Prostate gland (tissue), 2 donors: ENCODE data around the gene MTMR3. TPM values are rescaled to one million over a fixed set of nuclear protein-coding genes. Genes with fewer than 3 reads are reported as not detected.
A peak's percentile ranks its signal among the peaks of the same experiment; 100 is the strongest.

Experiments used
- DNase-seq: peaks from one replicate; pipeline ENCODE4 v3.0.0-alpha.2; 2019; ENCODE audit warnings: low spot score
- H3K27ac ChIP-seq, 2 donors: fragments of 200-600 bp; sonication (generic); 2 replicates each; pipeline ENCODE4 v1.5.1; 2017 to 2019
- H3K27me3 ChIP-seq: fragments of 200-600 bp; sonication (generic); replicated peaks from 2 replicates; pipeline ENCODE4 v1.5.1; 2019; ENCODE audit not compliant: insufficient read depth
- H3K36me3 ChIP-seq, 2 donors: fragments of 200-600 bp; sonication (generic); 1 replicate in 1 of 2; 2 replicates in 1 of 2; pipeline versions ENCODE4 v1.5.1 to v1.8.1; 2017 to 2019
- H3K4me1 ChIP-seq: fragments of 200-600 bp; sonication (generic); replicated peaks from 2 replicates; pipeline ENCODE4 v1.5.1; 2019
- H3K4me3 ChIP-seq, 2 donors: fragments of 200-600 bp; sonication (generic); 2 replicates each; pipeline ENCODE4 v1.5.1; 2017 to 2019
- H3K9me3 ChIP-seq: fragments of 200-600 bp; sonication (generic); 2 replicates; pipeline ENCODE4 v1.5.1; 2017
- POLR2A ChIP-seq: fragments of 450-650 bp; IDR thresholded peaks from one replicate; pipeline ENCODE4 v1.6.1; 2016; ENCODE audit warnings: antibody characterized with exemption, mild to moderate bottlenecking
- POLR2AphosphoS5 ChIP-seq: sonication (generic); formaldehyde crosslinking; IDR thresholded peaks from one replicate; pipeline ENCODE4 v1.6.1; 2017; ENCODE audit warnings: antibody characterized with exemption
- WGBS: methylation state at CpG from one replicate; pipeline ENCODE4 v1.1.5; 2018; 5-methylcytosine and 5-hydroxymethylcytosine counted together
- intact Hi-C: fragments of 100-400 bp; cut with DNase I; formaldehyde crosslinking; loops from one replicate; pipeline ENCODE4 v1.14.2; 2022
- total RNA-seq, 2 donors: library from RNA; depleted of rRNA; stranded (reverse); fragments of >200 nt; gene quantifications; one replicate each; pipeline ENCODE4 v1.1.0, GENCODE V29; 2016
- TF ChIP-seq, protein P1 (sequence below), 4 experiments: fragments of 200-600 bp in 2 of 4; fragments of 450-650 bp in 2 of 4; sonication (generic) in 2 of 4; IDR thresholded peaks; 1 replicate in 3 of 4; 2 replicates in 1 of 4; pipeline ENCODE4 v1.5.1; 2016 to 2019; ENCODE audit warnings: antibody characterized with exemption in 4 of 4, mild to moderate bottlenecking in 2 of 4, moderate library complexity in 2 of 4

The MTMR3 gene
- total RNA-seq, 2 donors from 2014 or later: 37.9 to 93.7 TPM

DNA sequence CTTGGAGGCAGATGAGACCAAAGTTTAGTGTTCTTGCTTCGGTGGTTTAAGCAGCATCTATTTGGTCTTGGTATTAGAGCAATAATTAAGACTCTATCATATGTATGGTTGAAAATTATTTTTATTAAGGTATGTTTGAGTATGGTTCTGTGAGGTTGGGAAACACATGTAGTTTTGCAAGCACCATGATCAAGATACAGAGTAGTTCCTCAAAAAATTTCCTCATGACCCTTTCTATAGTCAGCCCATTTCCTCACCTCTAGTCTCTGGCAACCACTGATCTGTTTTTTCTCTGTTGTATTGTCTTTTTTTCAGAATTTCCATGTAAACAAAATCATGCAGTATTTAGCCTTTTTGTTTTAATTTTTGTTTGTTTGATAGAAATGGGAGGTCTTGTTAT, 18.4 kb downstream of the MTMR3 start:
- DNase-seq: no peak
- no peak overlapping the region for H3K4me3 ChIP-seq
- intact Hi-C loops: no loop called here
- no peak overlapping the region for H3K27ac ChIP-seq
- H3K9me3 ChIP-seq: no peaks in the 10 kb centered on the region
- no peaks in the 10 kb centered on the region for H3K27me3 ChIP-seq
- H3K4me1 ChIP-seq: no peaks in the 10 kb centered on the region
- WGBS: 95% methylated on average over 1 of the region's 1 CpG
- TF ChIP-seq, protein P1, sequence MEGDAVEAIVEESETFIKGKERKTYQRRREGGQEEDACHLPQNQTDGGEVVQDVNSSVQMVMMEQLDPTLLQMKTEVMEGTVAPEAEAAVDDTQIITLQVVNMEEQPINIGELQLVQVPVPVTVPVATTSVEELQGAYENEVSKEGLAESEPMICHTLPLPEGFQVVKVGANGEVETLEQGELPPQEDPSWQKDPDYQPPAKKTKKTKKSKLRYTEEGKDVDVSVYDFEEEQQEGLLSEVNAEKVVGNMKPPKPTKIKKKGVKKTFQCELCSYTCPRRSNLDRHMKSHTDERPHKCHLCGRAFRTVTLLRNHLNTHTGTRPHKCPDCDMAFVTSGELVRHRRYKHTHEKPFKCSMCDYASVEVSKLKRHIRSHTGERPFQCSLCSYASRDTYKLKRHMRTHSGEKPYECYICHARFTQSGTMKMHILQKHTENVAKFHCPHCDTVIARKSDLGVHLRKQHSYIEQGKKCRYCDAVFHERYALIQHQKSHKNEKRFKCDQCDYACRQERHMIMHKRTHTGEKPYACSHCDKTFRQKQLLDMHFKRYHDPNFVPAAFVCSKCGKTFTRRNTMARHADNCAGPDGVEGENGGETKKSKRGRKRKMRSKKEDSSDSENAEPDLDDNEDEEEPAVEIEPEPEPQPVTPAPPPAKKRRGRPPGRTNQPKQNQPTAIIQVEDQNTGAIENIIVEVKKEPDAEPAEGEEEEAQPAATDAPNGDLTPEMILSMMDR (IDR thresholded peaks at IDR 0.05): no peak
- no peak for TF ChIP-seq POLR2AphosphoS5
- no peak for TF ChIP-seq POLR2A
- no peaks in the 10 kb centered on the region for H3K36me3 ChIP-seq

DNA sequence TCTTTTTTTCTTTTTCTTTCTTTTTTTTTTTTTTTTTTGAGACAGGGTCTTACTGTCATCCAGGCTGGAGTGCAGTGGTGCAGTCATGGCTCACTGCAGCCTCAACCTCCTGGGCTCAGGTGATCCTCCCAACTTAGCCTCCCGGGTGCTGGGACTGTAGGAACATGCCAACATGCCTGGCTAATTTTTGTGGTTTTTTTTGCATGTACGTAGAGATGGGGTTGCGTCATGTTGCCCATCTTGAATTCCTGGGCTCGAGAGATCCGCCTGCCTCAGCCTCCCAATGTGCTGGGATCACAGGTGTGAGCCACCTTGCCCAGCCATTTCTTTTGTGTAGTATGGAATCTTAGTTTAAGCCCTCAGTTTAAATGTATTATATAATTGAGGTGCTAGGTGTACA, 20.4 kb downstream of the MTMR3 start:
- DNase-seq: no peak
- intact Hi-C loops: no loop called here
- TF ChIP-seq, protein P1 (IDR thresholded peaks at IDR 0.05): no peak
- TF ChIP-seq POLR2A (no peak), POLR2AphosphoS5 (no peak)
- Histone ChIP-seq H3K27ac (no peak overlapping the region), H3K36me3 (no peaks in the 10 kb centered on the region), H3K9me3 (no peaks in the 10 kb centered on the region), H3K4me3 (no peak overlapping the region), H3K4me1 (peaks cover 2% of the 10 kb centered on the region), H3K27me3 (no peaks in the 10 kb centered on the region)
- WGBS: 94% methylated on average over 5 of the region's 5 CpGs

GRCh38 chr22:29904020-29904419, 21.0 kb downstream of the MTMR3 start:
- WGBS: 75% methylated on average over 3 of the region's 3 CpGs
- Histone ChIP-seq H3K4me1 (peaks cover 2% of the 10 kb centered on the region), H3K9me3 (no peaks in the 10 kb centered on the region), H3K36me3 (no peaks in the 10 kb centered on the region), H3K27me3 (no peaks in the 10 kb centered on the region), H3K27ac (no peak overlapping the region), H3K4me3 (no peak overlapping the region)
- intact Hi-C loops: no loop called here
- TF ChIP-seq POLR2AphosphoS5 (no peak), POLR2A (no peak)
- TF ChIP-seq, protein P1 (IDR thresholded peaks at IDR 0.05): no peak
- DNase-seq: no peak

DNA sequence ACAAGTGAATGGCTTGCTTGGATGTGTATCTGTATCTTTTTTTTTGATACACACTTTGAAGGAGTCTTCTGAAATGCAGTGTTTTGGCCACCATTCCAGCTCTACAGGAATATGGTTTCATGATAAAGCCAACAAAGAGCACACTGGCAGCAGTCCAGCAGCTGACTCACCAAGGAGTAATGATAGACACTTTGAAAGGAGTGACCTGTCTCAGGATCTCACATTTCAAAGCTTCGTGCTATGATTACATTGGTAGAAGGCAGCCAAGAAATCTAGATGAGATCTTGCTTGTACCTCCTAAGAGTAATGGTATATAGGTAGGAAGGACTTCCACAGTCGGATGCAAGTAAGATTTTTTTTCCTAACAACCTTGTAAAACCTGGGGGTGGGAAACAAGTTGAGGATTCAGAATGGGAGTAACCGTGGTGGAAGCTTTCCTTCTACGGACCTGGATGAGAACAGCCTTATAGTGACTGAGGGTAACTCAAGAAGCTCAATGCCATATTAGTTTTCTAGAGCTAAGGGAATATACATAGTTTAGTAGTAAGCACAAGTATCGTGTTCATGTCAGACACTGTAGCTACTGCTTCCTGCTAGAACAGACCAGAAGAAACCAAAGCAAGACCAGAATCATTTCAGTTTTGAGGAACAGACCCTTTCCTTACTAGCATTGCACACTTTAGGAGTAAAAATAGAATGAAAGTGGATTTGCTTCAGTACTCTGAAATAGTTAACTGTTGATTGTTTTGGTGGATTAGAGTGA, 25.0 kb downstream of the MTMR3 start:
- DNase-seq: peak; percentile 91
- intact Hi-C loops: no loop called here
- no peak overlapping the region for H3K4me3 ChIP-seq
- no peak overlapping the region for H3K27ac ChIP-seq
- no peaks in the 10 kb centered on the region for H3K9me3 ChIP-seq
- 21% methylated on average over 5 of the region's 5 CpGs for WGBS
- TF ChIP-seq, protein P1 (IDR thresholded peaks at IDR 0.05): no peak
- TF ChIP-seq POLR2A (no peak), POLR2AphosphoS5 (peak; percentile 82)
- H3K27me3 ChIP-seq: no peaks in the 10 kb centered on the region
- peaks cover 2% of the 10 kb centered on the region for H3K4me1 ChIP-seq
- no peaks in the 10 kb centered on the region for H3K36me3 ChIP-seq

- TF ChIP-seq POLR2A (no peak), POLR2AphosphoS5 (no peak)
- TF ChIP-seq, protein P1 (IDR thresholded peaks at IDR 0.05): no peak
- no peaks in the 10 kb centered on the region for H3K9me3 ChIP-seq
- H3K4me1 ChIP-seq: peaks cover 6% of the 10 kb centered on the region
- DNase-seq: no peak
- intact Hi-C loops: no loop called here
- no peak overlapping the region for H3K27ac ChIP-seq
- H3K4me3 ChIP-seq: no peak overlapping the region
- no peaks in the 10 kb centered on the region for H3K36me3 ChIP-seq
- no peaks in the 10 kb centered on the region for H3K27me3 ChIP-seq
- WGBS: 94% methylated on average over 4 of the region's 4 CpGs
Measured at GRCh38 chr22:29912141-29912540, 29.2 kb downstream of the MTMR3 start.
